Raji (cell line): ENCODE results near the gene ARHGAP33.

ENCODE experiments used
- POLR2A ChIP-seq: IDR thresholded peaks from 2 replicates; pipeline ENCODE4 v1.6.1; 2011; ENCODE audit warnings: low read depth, low read length, control low read depth; ENCODE audit not compliant: insufficient read depth

Gene ARHGAP33

GRCh38 chr19:35813043-35813890 lies 37.9 kb downstream of the ARHGAP33 start:
- no peak for TF ChIP-seq POLR2A

- no peak for TF ChIP-seq POLR2A
Measured at GRCh38 chr19:35816262-35816661, 40.9 kb downstream of the ARHGAP33 start.

- TF ChIP-seq POLR2A: no peak
Measured at GRCh38 chr19:35816846-35817245, 41.5 kb downstream of the ARHGAP33 start.

GRCh38 chr19:35818445-35818844 lies 43.1 kb downstream of the ARHGAP33 start:
- TF ChIP-seq POLR2A: no peak

GRCh38 chr19:35822579-35822978 lies 47.2 kb downstream of the ARHGAP33 start:
- TF ChIP-seq POLR2A: no peak

- TF ChIP-seq POLR2A: no peak
Measured at GRCh38 chr19:35824150-35824549, 48.8 kb downstream of the ARHGAP33 start.

- TF ChIP-seq POLR2A: no peak
Measured at GRCh38 chr19:35828692-35829301, 53.4 kb downstream of the ARHGAP33 start.

GRCh38 chr19:35830986-35831385 lies 55.6 kb downstream of the ARHGAP33 start:
- TF ChIP-seq POLR2A: no peak

- no peak for TF ChIP-seq POLR2A
Measured at GRCh38 chr19:35832054-35832453, 56.7 kb downstream of the ARHGAP33 start.

- no peak for TF ChIP-seq POLR2A
Measured at GRCh38 chr19:35833972-35834371, 58.6 kb downstream of the ARHGAP33 start.
